Aorta (tissue), 5 donors: ENCODE measurements around the gene MITD1. TPM values are rescaled to one million over a fixed set of nuclear protein-coding genes. Genes with fewer than 3 reads are reported as not detected.

Source experiments
- ATAC-seq: fragments of 200-7000 bp; cut with Tn5 transposase; one replicate; pipeline ENCODE4 v1.9.1; 2022; ENCODE audit warnings: moderate library complexity; ENCODE audit not compliant: low FRiP score
- DNase-seq, 2 donors: peaks; one replicate each; pipeline ENCODE4 v3.0.0-alpha.2; 2020
- H3K27ac ChIP-seq, 2 donors: one replicate each; pipeline ENCODE4 v1.5.1; 2013; ENCODE audit warnings: low read length in 2 of 2, mild to moderate bottlenecking in 2 of 2, moderate library complexity in 2 of 2, control low read depth in 1 of 2, inconsistent platforms in 1 of 2, low read depth in 1 of 2
- H3K27me3 ChIP-seq, 2 donors: one replicate each; pipeline ENCODE4 v1.6.1; 2013; ENCODE audit warnings: control low read depth in 1 of 2, low read length in 1 of 2, mild to moderate bottlenecking in 1 of 2, moderate library complexity in 1 of 2; ENCODE audit not compliant: insufficient read depth in 2 of 2, control insufficient read depth in 1 of 2
- H3K36me3 ChIP-seq, 2 donors: one replicate each; pipeline ENCODE4 v1.6.1; 2013; ENCODE audit warnings: control low read depth in 1 of 2, low read length in 1 of 2, mild to moderate bottlenecking in 1 of 2; ENCODE audit not compliant: insufficient read depth in 2 of 2, control insufficient read depth in 1 of 2
- H3K4me1 ChIP-seq, 2 donors: one replicate each; pipeline ENCODE4 v1.6.1; 2013; ENCODE audit warnings: low read length in 2 of 2, control low read depth in 1 of 2, mild to moderate bottlenecking in 1 of 2, moderate library complexity in 1 of 2; ENCODE audit not compliant: insufficient read depth in 2 of 2, control insufficient read depth in 1 of 2
- H3K4me3 ChIP-seq, 2 donors: one replicate each; pipeline ENCODE4 v1.5.1; 2013; ENCODE audit warnings: low read length in 2 of 2, control low read depth in 1 of 2, mild to moderate bottlenecking in 1 of 2
- H3K9me3 ChIP-seq: one replicate; pipeline ENCODE4 v1.6.1; 2013; ENCODE audit warnings: mild to moderate bottlenecking, low read length; ENCODE audit not compliant: control insufficient read depth
- WGBS, 2 donors: extraction: QIAGEN DNeasy Blood & Tissue Kit; methylation state at CpG; one replicate each; pipeline ENCODE4 v1.1.7; 2013; 5-methylcytosine and 5-hydroxymethylcytosine counted together
- intact Hi-C, 2 donors: fragments of 100-400 bp; cut with DNase I; formaldehyde crosslinking; loops; one replicate each; pipeline versions ENCODE4 v1.14.2 to v1.15.0; 2022
- polyA plus RNA-seq, 2 donors: library from polyadenylated mRNA; stranded (reverse); fragments of 200-250 nt; gene quantifications; one replicate each; pipeline ENCODE4 v1.2.3, GENCODE V29; 2013
- total RNA-seq, 2 donors: library from RNA; stranded (reverse); fragmentation: NEBNext Ultra II Directional; extraction: Animal tissue kit (Norgen Biotek cat#: 25700); gene quantifications; one replicate each; pipeline ENCODE4 v1.2.1, GENCODE V29; 2021
- donor health status: healthy with polysubstance abuse.
- donor health status: Bipolar disorder and iron deficiency.
- donor health status: DM: no; HTN: no; CAD: no.
- donor health status: DM: no; HTN: no; CAD: no.
- donor health status: DM: yes; HTN: yes; CAD: no.

Gene MITD1
- total and polyA plus RNA-seq, 4 donors: 20.2 to 40.7 (median 25.7) TPM

- Histone ChIP-seq H3K27ac (no peak overlapping the region), H3K4me1 (no peaks in the 10 kb centered on the region), H3K4me3 (no peak overlapping the region), H3K27me3 (no peaks in the 10 kb centered on the region), H3K9me3 (no peaks in the 10 kb centered on the region), H3K36me3 (peaks cover 0 to 5% of the 10 kb centered on the region in 2 donors)
- intact Hi-C loops: no loop called here
- DNase-seq: no peak
- ATAC-seq: no peak
- WGBS, 2 donors: 87 to 91% methylated on average over 5 of the region's 5 CpGs
Measured at GRCh38 chr2:99166218-99166617, 14.6 kb downstream of the MITD1 start.

DNA sequence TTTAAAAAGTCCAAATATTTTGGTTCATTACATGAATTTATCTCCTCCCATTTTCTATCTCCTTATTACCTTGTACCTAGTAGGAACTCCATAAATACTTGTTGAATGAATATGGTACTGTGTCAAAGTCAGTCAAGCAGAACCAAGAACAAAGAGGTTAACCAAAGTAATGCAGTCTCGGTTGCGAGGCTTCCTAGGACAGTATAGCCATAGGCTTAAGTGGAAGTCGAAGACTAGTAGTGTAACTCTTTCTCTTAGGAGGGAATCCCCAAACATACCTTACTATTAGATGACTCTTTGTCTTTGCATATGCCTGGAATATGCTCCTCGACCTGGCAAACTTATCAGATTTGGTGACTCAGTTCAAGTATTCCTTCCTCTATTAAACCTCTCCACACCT, 21.3 kb downstream of the MITD1 start:
- Histone ChIP-seq H3K27me3 (no peaks in the 10 kb centered on the region), H3K4me3 (no peak overlapping the region), H3K4me1 (peaks cover 0 to 12% of the 10 kb centered on the region in 2 donors), H3K9me3 (no peaks in the 10 kb centered on the region), H3K36me3 (peaks cover 0 to 2% of the 10 kb centered on the region in 2 donors), H3K27ac (no peak overlapping the region)
- ATAC-seq (no peak), DNase-seq (no peak)
- WGBS, 2 donors: 89 to 90% methylated on average over 4 of the region's 4 CpGs
- intact Hi-C loops: no loop called here

DNA sequence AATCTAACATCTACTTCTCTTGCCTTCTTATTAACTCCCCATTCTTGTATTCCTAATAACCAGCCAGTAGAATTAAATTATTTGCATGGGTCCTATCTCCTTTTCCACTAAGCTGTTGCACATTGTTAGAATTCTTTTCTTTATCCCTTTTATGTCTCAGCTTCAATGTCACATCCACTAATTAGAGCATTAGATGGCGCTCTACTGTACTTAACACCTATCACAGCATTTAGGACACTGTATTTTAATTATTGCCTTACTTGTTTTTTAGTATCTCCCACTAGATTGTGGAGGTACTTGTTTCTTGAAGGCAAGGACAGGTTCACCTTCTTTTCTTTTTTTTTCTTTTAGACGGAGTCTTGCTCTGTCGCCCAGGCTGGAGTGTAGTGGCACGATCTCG, 22.3 kb downstream of the MITD1 start:
- intact Hi-C loops: no loop called here
- H3K4me3 ChIP-seq: no peak overlapping the region
- 86 to 87% methylated on average over 5 of the region's 5 CpGs for WGBS, 2 donors
- H3K27me3 ChIP-seq: no peaks in the 10 kb centered on the region
- DNase-seq (no peak), ATAC-seq (no peak)
- no peak overlapping the region for H3K27ac ChIP-seq
- peaks cover 0 to 2% of the 10 kb centered on the region in 2 donors for H3K36me3 ChIP-seq
- no peaks in the 10 kb centered on the region for H3K9me3 ChIP-seq
- peaks cover 0 to 15% of the 10 kb centered on the region in 2 donors for H3K4me1 ChIP-seq

DNA sequence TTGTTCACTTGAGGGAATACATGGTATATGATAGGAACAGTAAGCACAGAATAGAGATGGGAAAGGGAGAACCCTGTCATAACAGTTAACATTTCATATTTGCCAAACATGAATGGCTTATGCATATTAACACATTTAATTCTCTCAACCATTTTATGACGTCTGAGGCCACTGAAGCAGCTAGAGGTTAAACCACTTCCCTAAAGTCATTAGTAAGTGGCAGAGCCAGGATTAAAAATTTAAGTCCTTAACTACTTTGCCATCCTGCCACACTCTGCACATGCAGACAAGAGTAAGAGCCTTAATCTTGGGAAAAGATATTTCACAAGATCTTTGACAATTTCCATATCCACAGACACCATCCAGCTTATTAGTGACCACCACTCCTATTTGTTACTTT, 24.0 kb downstream of the MITD1 start:
- Histone ChIP-seq H3K36me3 (no peaks in the 10 kb centered on the region), H3K4me3 (no peak overlapping the region), H3K4me1 (peaks cover 0 to 15% of the 10 kb centered on the region in 2 donors), H3K27ac (no peak overlapping the region), H3K27me3 (no peaks in the 10 kb centered on the region), H3K9me3 (no peaks in the 10 kb centered on the region)
- ATAC-seq (no peak), DNase-seq (no peak)
- 70 to 84% methylated on average over 1 of the region's 1 CpG for WGBS, 2 donors
- intact Hi-C loops: no loop called here

- WGBS, 2 donors: 0 to 1% methylated on average over 67 to 70 of the region's 70 CpGs
- Histone ChIP-seq H3K9me3 (no peaks in the 10 kb centered on the region), H3K27ac (peak within 1 kb of the TSS in 1 of 2 donors; percentile 87), H3K4me3 (peak within 1 kb of the TSS; percentile 66 to 87), H3K27me3 (no peaks in the 10 kb centered on the region), H3K36me3 (no peaks in the 10 kb centered on the region), H3K4me1 (peaks cover 0 to 15% of the 10 kb centered on the region in 2 donors)
- DNase-seq (peak; percentile 95 to 97), ATAC-seq (peak; percentile 99)
- intact Hi-C loops: no loop called here
Measured at GRCh38 chr2:99154643-99155536, 26.0 kb downstream of the MITD1 start, which contains the start of the genes LIPT1 and TSGA10. Gene LIPT1, plus strand, starts transcription at chr2:99154967. Its CDS starts 6,991 bp downstream, at chr2:99161958. Gene TSGA10, minus strand, starts transcription at chr2:99154942. Its CDS starts 45,503 bp downstream, at chr2:99109439.

GRCh38 chr2:99153921-99154604, 26.8 kb downstream of the MITD1 start:
- DNase-seq (peak in 1 of 2 donors; percentile 72), ATAC-seq (peak; percentile 8)
- Histone ChIP-seq H3K27ac (peak overlapping the region in 1 of 2 donors; percentile 46), H3K27me3 (no peaks in the 10 kb centered on the region), H3K36me3 (no peaks in the 10 kb centered on the region), H3K4me3 (peak overlapping the region; percentile 66 to 87), H3K9me3 (no peaks in the 10 kb centered on the region), H3K4me1 (peaks cover 0 to 15% of the 10 kb centered on the region in 2 donors)
- WGBS, 2 donors: 50 to 51% methylated on average over 12 of the region's 12 CpGs
- intact Hi-C loops: no loop called here

- no peaks in the 10 kb centered on the region for H3K27me3 ChIP-seq
- intact Hi-C loops: no loop called here
- no peak overlapping the region for H3K4me3 ChIP-seq
- peaks cover 0 to 12% of the 10 kb centered on the region in 2 donors for H3K4me1 ChIP-seq
- H3K36me3 ChIP-seq: no peaks in the 10 kb centered on the region
- no peak for ATAC-seq
- 90% methylated on average over 7 of the region's 7 CpGs for WGBS, 2 donors
- no peak overlapping the region for H3K27ac ChIP-seq
- no peak for DNase-seq
- H3K9me3 ChIP-seq: no peaks in the 10 kb centered on the region
Measured at GRCh38 chr2:99152199-99152895, 28.5 kb downstream of the MITD1 start.

GRCh38 chr2:99150706-99151105, 30.2 kb downstream of the MITD1 start:
- H3K27me3 ChIP-seq: no peaks in the 10 kb centered on the region
- intact Hi-C loops: no loop called here
- 70 to 74% methylated on average over 1 of the region's 1 CpG for WGBS, 2 donors
- H3K36me3 ChIP-seq: no peaks in the 10 kb centered on the region
- H3K4me3 ChIP-seq: no peak overlapping the region
- no peaks in the 10 kb centered on the region for H3K9me3 ChIP-seq
- no peak for ATAC-seq
- H3K27ac ChIP-seq: no peak overlapping the region
- H3K4me1 ChIP-seq: peaks cover 0 to 5% of the 10 kb centered on the region in 2 donors
- DNase-seq: no peak
